ENCODE results near the gene PANX1. TPM values are rescaled to one million over a fixed set of nuclear protein-coding genes. Genes with fewer than 3 reads are reported as not detected.

Gene PANX1
- total RNA-seq, 1 experiment from 2014 or later = 39.0 TPM

DNA sequence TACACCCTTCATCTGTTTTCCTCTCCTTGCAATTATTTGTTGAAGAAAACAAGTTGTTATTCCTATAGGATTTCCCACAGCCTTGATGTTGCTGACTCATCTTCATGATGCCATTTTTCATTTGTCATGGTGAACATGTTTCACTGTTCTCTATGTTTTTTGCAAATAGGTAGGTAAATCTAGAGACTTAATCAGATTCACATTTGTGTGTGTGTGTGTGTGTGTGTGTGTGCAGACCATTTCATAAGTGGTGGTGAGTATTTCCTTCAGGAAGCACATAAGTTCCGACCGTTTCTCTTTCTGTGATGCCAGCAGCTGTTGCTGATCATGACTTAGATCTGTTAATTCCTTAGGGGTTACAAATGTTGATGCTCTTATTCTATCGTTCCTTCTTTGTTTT is 95.4 kb downstream of the PANX1 start:
- H3K9me3 ChIP-seq (ENCODE audit: low read depth, low read length, poor library complexity, severe bottlenecking) = peaks cover 5% of the 10 kb centered on the region

More for the DNA sequence above, 95.4 kb downstream of the PANX1 start:
- Histone ChIP-seq H3K27ac (ENCODE audit: low read depth, low read length, poor library complexity, severe bottlenecking) (no peak overlapping the region), H3K27me3 (replicated peaks; ENCODE audit: insufficient read depth, low read depth, low read length, poor library complexity) (no peaks in the 10 kb centered on the region), H3K4me3 (ENCODE audit: low read depth, low read length, poor library complexity, severe bottlenecking) (no peak overlapping the region), H3K4me1 (ENCODE audit: insufficient read depth, low read length, poor library complexity, severe bottlenecking) (no peaks in the 10 kb centered on the region), H3K36me3 (ENCODE audit: insufficient read depth, low read length, poor library complexity, severe bottlenecking) (no peaks in the 10 kb centered on the region)
- DNase-seq (ENCODE audit: low spot score) = no peak
- intact Hi-C loops (cut with micrococcal nuclease; ENCODE audit: unreplicated experiment) = no loop called here
- ChIA-PET CTCF (no interaction called here), POLR2A (ENCODE audit: low non-redundant PET) (interaction anchor here (0.6 kb wide), 1 partner anchor 42 kb away, joined by 5 read pairs; no protein-coding TSS in a partner anchor)
- BruUV-seq (replicated peaks) = no TSS peak
- TF ChIP-seq EZH2 (IDR thresholded peaks at IDR 0.05; ENCODE audit: borderline replicate concordance, low read depth, low read length, poor library complexity, severe bottlenecking) = no peak
- TF ChIP-seq, protein P1, sequence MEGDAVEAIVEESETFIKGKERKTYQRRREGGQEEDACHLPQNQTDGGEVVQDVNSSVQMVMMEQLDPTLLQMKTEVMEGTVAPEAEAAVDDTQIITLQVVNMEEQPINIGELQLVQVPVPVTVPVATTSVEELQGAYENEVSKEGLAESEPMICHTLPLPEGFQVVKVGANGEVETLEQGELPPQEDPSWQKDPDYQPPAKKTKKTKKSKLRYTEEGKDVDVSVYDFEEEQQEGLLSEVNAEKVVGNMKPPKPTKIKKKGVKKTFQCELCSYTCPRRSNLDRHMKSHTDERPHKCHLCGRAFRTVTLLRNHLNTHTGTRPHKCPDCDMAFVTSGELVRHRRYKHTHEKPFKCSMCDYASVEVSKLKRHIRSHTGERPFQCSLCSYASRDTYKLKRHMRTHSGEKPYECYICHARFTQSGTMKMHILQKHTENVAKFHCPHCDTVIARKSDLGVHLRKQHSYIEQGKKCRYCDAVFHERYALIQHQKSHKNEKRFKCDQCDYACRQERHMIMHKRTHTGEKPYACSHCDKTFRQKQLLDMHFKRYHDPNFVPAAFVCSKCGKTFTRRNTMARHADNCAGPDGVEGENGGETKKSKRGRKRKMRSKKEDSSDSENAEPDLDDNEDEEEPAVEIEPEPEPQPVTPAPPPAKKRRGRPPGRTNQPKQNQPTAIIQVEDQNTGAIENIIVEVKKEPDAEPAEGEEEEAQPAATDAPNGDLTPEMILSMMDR (conservative IDR thresholded peaks at IDR 0.05; ENCODE audit: low read depth, low read length) = no peak

Other genes starting within 250 kb of the PANX1 start
- not detected in 2 replicates for gene HEPHL1, start 107.5 kb upstream of the PANX1 start, total RNA-seq (2021)
- not detected in 2 replicates for gene IZUMO1R, start 175.7 kb downstream of the PANX1 start, total RNA-seq (2021)

Measured in A673 (cell line).